Erythroblast (primary cell): ENCODE results near the gene STAT6.

ENCODE experiments used
- GATA1 ChIP-seq: IDR thresholded peaks from 2 replicates; pipeline ENCODE4 v1.6.1; 2011; ENCODE audit warnings: low read depth, mild to moderate bottlenecking, control low read depth, low read length, moderate library complexity
- POLR2A ChIP-seq: IDR thresholded peaks from 2 replicates; pipeline ENCODE4 v1.6.1; 2011; ENCODE audit warnings: mild to moderate bottlenecking, low read length

DNA sequence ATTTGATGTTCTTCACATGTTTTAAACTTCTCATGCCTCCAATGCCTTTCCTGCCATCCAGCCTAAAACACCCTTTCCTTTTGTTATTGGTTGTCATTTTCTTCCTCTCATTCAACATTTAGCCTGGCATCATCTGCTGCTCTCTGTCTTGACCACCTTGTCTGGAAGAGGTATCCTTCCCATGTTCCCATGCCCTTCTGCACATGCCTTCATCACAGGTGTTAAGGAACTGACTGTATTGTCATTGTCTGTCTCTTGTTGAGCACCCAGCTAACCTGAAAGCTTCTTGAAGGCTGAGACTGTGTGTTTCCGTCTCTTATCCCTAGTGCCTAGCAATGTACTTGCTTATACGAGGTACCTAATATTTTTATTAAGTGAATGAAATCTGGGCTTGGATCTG is 12.7 kb upstream of the STAT6 start:
- no peak for TF ChIP-seq POLR2A
- no peak for TF ChIP-seq GATA1
